ENCODE data around the gene SERPINB3. TPM values are rescaled to one million over a fixed set of nuclear protein-coding genes. Genes with fewer than 3 reads are reported as not detected.

The SERPINB3 gene
- total RNA-seq, 4 donors from 2014 or later, result not detected

GRCh38 chr18:63683890-63684289, 22.2 kb upstream of the SERPINB3 start:
- intact Hi-C loops (cut with DNase I; ENCODE audit: low total_unique reads), result no loop called here
- no peak for DNase-seq
- no peak for TF ChIP-seq CTCF (IDR thresholded peaks at IDR 0.05)
- no peak for TF ChIP-seq POLR2A (IDR thresholded peaks at IDR 0.05)
- no peaks in the 10 kb centered on the region for H3K36me3 ChIP-seq
- no peak overlapping the region for H3K4me3 ChIP-seq
- H3K27ac ChIP-seq, result no peak overlapping the region
- H3K4me1 ChIP-seq, result no peaks in the 10 kb centered on the region
- H3K27me3 ChIP-seq, result no peaks in the 10 kb centered on the region
- H3K9me3 ChIP-seq, result no peaks in the 10 kb centered on the region

- Histone ChIP-seq H3K36me3 (no peaks in the 10 kb centered on the region), H3K27me3 (no peaks in the 10 kb centered on the region), H3K27ac (no peak overlapping the region), H3K9me3 (no peaks in the 10 kb centered on the region), H3K4me1 (no peaks in the 10 kb centered on the region), H3K4me3 (no peak overlapping the region)
- TF ChIP-seq CTCF (IDR thresholded peaks at IDR 0.05), result no peak
- no peak for TF ChIP-seq POLR2A (IDR thresholded peaks at IDR 0.05)
- intact Hi-C loops (cut with DNase I; ENCODE audit: low total_unique reads), result no loop called here
- no peak for DNase-seq
Observed at GRCh38 chr18:63683152-63683551, 21.5 kb upstream of the SERPINB3 start.

GRCh38 chr18:63681449-63682340, 20.0 kb upstream of the SERPINB3 start:
- no peak for DNase-seq

GRCh38 chr18:63679820-63680606, 18.3 kb upstream of the SERPINB3 start:
- intact Hi-C loops (cut with DNase I; ENCODE audit: low total_unique reads), result no loop called here
- Histone ChIP-seq H3K27ac (no peak overlapping the region), H3K9me3 (no peaks in the 10 kb centered on the region), H3K27me3 (no peaks in the 10 kb centered on the region), H3K36me3 (no peaks in the 10 kb centered on the region), H3K4me1 (no peaks in the 10 kb centered on the region), H3K4me3 (no peak overlapping the region)
- no peak for TF ChIP-seq POLR2A (IDR thresholded peaks at IDR 0.05)
- no peak for DNase-seq

More at GRCh38 chr18:63681449-63682340, 20.0 kb upstream of the SERPINB3 start:
- TF ChIP-seq CTCF (IDR thresholded peaks at IDR 0.05), result no peak
- H3K27me3 ChIP-seq, result no peaks in the 10 kb centered on the region
- no peak overlapping the region for H3K4me3 ChIP-seq
- no peaks in the 10 kb centered on the region for H3K9me3 ChIP-seq
- no peaks in the 10 kb centered on the region for H3K36me3 ChIP-seq
- no peaks in the 10 kb centered on the region for H3K4me1 ChIP-seq
- intact Hi-C loops (cut with DNase I; ENCODE audit: low total_unique reads), result no loop called here
- no peak overlapping the region for H3K27ac ChIP-seq

- no peak for DNase-seq
- Histone ChIP-seq H3K9me3 (no peaks in the 10 kb centered on the region), H3K27ac (no peak overlapping the region), H3K36me3 (no peaks in the 10 kb centered on the region), H3K4me3 (no peak overlapping the region), H3K4me1 (no peaks in the 10 kb centered on the region), H3K27me3 (no peaks in the 10 kb centered on the region)
- TF ChIP-seq POLR2A (IDR thresholded peaks at IDR 0.05), result no peak
- no peak for TF ChIP-seq CTCF (IDR thresholded peaks at IDR 0.05)
- intact Hi-C loops (cut with DNase I; ENCODE audit: low total_unique reads), result no loop called here
Observed at GRCh38 chr18:63677500-63678225, 16.0 kb upstream of the SERPINB3 start.
